Activated CD4-positive, alpha-beta T cell treated with anti-CD3 and anti-CD28 coated beads for 36 hours (primary cell): Measurements from ENCODE around the gene SORBS1. TPM values are rescaled to one million over a fixed set of nuclear protein-coding genes. Genes with fewer than 3 reads are reported as not detected.

Experiments
- ATAC-seq: fragments of 200-7000 bp; cut with Tn5 transposase; one replicate; pipeline ENCODE4 v1.10.0; 2021; ENCODE audit warnings: mild to moderate bottlenecking, moderate library complexity
- CTCF ChIA-PET: fragments of 350-600 bp; sonication (Branson Sonifier 250); formaldehyde crosslinking; loops from one replicate; lab custom pipeline; 2021; ENCODE audit warnings: antibody characterized with exemption; lab: Charles Lee
- POLR2A ChIA-PET: fragments of 350-600 bp; sonication (Branson Sonifier 250); formaldehyde crosslinking; loops from one replicate; lab custom pipeline; 2021; ENCODE audit warnings: antibody characterized with exemption, inconsistent platforms; lab: Charles Lee
- DNase-seq: peaks from one replicate; pipeline ENCODE4 v3.0.0-alpha.2; 2020
- H3K27ac Mint-ChIP-seq: one replicate; pipeline ENCODE4 v1.8.0; 2021; ENCODE audit warnings: mixed read lengths
- H3K27me3 Mint-ChIP-seq: one replicate; pipeline ENCODE4 v1.8.0; 2021; ENCODE audit warnings: mixed read lengths
- H3K36me3 Mint-ChIP-seq: one replicate; pipeline ENCODE4 v1.8.0; 2021; ENCODE audit warnings: low read depth, mixed read lengths
- H3K4me1 Mint-ChIP-seq: one replicate; pipeline ENCODE4 v1.8.0; 2021; ENCODE audit warnings: mixed read lengths
- H3K4me3 Mint-ChIP-seq: one replicate; pipeline ENCODE4 v1.8.0; 2021; ENCODE audit warnings: mild to moderate bottlenecking, moderate library complexity, mixed read lengths
- H3K9me3 Mint-ChIP-seq: one replicate; pipeline ENCODE4 v1.8.0; 2021; ENCODE audit warnings: low read depth, mixed read lengths
- intact Hi-C, 2 experiments: fragments of 100-400 bp; cut with DNase I in 1 of 2; cut with micrococcal nuclease in 1 of 2; formaldehyde crosslinking; loops; one replicate each; pipeline versions ENCODE4 v1.14.2 to v1.15.1; 2022 to 2024; cut with DNase I, micrococcal nuclease
- total RNA-seq, 2 experiments: library from RNA; stranded (reverse); gene quantifications; one replicate each; pipeline ENCODE4 v1.2.3, GENCODE V29; 2021

The SORBS1 gene
- total RNA-seq, 2 experiments from 2014 or later = 0.69 to 1.0 TPM

DNA sequence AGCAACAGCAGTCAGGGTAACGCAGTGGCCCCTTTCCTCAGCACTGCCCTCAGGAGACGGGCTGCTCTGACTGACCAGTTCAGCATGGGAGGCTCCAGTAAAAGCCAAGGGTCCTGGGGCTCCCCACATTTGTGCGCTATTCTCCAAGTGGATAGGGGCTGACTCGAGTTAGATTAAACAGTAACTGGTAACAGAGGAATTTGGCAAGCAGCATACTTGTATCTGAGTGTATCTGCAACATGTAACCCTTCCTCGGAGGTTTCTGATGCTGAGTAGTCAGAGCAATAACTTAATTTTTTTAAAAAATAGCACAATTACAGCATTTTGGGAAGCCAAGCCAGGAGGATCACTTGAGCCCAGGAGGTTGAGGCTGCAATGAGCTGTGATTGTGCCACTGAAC, 22.8 kb downstream of the SORBS1 start:
- no peaks in the 10 kb centered on the region for H3K4me1 Mint-ChIP-seq
- H3K4me3 Mint-ChIP-seq = no peak overlapping the region
- ChIA-PET POLR2A (no interaction called here), CTCF (interaction anchor here (0.6 kb wide), 1 partner anchor 16 kb away, joined by 3 read pairs; no protein-coding TSS in a partner anchor)
- no peak for DNase-seq
- H3K27ac Mint-ChIP-seq = no peak overlapping the region
- no peaks in the 10 kb centered on the region for H3K27me3 Mint-ChIP-seq
- H3K36me3 Mint-ChIP-seq = no peaks in the 10 kb centered on the region
- H3K9me3 Mint-ChIP-seq = no peaks in the 10 kb centered on the region
- intact Hi-C loops = no loop called here
- no peak for ATAC-seq

DNA sequence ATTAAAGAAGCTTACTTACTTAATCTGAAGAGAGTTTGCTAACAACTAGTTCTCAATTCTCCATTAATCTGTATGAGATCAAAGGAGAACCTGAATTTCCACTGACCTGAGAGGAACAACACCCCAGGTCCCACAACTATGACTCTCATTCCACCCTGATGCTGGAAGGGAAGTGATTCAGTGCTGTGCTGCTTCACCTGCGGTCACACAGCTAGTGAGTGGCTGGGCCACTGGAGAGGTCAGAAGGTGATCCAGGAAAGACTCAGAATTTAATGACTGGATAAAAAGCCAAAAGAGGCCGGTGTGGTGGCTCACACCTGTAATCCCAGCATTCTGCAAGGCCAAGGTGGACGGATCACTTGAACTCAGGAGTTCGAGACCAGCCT, 23.6 kb downstream of the SORBS1 start:
- no peak for DNase-seq
- Mint-ChIP-seq H3K27ac (no peak overlapping the region), H3K4me3 (no peak overlapping the region), H3K36me3 (no peaks in the 10 kb centered on the region), H3K9me3 (no peaks in the 10 kb centered on the region), H3K27me3 (no peaks in the 10 kb centered on the region), H3K4me1 (no peaks in the 10 kb centered on the region)
- ATAC-seq = no peak
- POLR2A ChIA-PET = no interaction called here
- CTCF ChIA-PET = no interaction called here
- intact Hi-C loops = no loop called here

DNA sequence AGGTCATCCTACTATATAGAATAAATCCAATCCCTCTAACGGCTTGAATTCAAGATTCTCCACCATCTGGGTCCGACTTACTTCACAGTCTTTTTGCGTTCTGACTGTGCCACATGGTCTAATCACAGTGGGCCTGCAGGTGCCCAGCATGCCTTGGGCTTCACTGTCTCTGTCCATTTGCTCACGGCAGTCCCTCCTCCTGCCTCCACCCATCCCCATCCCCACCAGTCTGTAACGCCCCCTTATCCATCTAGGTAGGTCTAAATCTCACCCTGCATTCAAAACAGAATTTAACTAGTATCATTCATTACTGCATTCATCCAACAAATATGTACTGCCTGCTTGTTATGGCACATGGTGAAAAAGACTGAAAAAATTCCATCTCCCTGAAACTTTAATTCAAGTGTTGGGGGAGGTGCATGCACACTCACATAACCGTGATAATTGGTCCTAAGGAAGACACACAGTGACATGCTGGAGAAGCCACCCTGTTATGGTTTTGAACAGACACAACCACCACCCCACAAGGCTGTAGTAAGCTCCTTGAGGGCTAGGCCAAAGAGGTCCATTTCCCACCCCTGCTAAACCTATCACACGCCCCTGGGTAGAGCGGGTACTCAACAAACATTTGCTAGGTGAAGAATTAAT, 24.2 kb downstream of the SORBS1 start:
- no peaks in the 10 kb centered on the region for H3K27me3 Mint-ChIP-seq
- DNase-seq (no peak), ATAC-seq (no peak)
- no peaks in the 10 kb centered on the region for H3K4me1 Mint-ChIP-seq
- H3K36me3 Mint-ChIP-seq = no peaks in the 10 kb centered on the region
- no peak overlapping the region for H3K4me3 Mint-ChIP-seq
- no peaks in the 10 kb centered on the region for H3K9me3 Mint-ChIP-seq
- ChIA-PET POLR2A (no interaction called here), CTCF (no interaction called here)
- no peak overlapping the region for H3K27ac Mint-ChIP-seq
- intact Hi-C loops = no loop called here

DNA sequence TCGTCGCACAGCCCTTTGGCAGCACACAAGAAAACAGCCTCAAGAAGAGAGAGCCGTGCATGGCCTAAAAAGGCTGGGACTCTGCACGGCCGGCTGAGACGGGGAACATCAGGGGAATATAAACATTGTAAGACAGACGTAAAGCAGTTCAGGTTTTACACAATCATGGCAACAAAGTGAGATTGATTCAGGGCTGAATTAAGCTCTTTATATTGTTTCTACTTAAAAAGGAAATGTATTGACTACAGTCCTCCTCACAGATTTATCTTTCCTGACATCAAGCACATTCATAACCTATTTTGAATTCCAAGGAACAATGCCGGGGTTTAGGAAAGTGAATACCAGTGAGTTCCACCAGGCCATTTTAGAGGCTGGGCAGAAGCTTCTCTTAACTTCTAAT, 25.2 kb downstream of the SORBS1 start:
- DNase-seq = no peak
- no peaks in the 10 kb centered on the region for H3K9me3 Mint-ChIP-seq
- H3K27ac Mint-ChIP-seq = no peak overlapping the region
- intact Hi-C loops = no loop called here
- H3K27me3 Mint-ChIP-seq = no peaks in the 10 kb centered on the region
- H3K36me3 Mint-ChIP-seq = no peaks in the 10 kb centered on the region
- ATAC-seq = no peak
- POLR2A ChIA-PET = no interaction called here
- CTCF ChIA-PET = no interaction called here
- H3K4me3 Mint-ChIP-seq = no peak overlapping the region
- no peaks in the 10 kb centered on the region for H3K4me1 Mint-ChIP-seq

DNA sequence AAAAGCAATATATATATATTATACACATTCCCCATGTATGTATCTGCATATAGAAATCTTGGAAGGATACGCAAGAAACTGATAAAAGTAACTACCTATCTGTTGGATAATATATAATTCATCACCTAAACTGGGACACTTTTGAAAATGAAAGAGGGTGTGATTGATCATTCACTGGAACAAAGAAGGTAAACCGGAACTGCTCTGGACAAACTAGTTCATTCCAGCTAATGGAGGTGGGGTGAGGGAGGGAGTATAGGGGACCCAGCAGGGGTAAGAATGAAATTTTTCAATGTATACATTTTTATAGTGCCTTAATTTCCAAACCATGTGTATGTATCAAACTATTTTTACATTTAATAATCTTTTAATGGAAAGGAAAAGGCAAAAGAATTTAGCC, 25.6 kb downstream of the SORBS1 start:
- no peak for ATAC-seq
- no peaks in the 10 kb centered on the region for H3K4me1 Mint-ChIP-seq
- H3K27ac Mint-ChIP-seq = no peak overlapping the region
- intact Hi-C loops = no loop called here
- H3K4me3 Mint-ChIP-seq = no peak overlapping the region
- ChIA-PET POLR2A (no interaction called here), CTCF (no interaction called here)
- H3K36me3 Mint-ChIP-seq = no peaks in the 10 kb centered on the region
- no peaks in the 10 kb centered on the region for H3K9me3 Mint-ChIP-seq
- peaks cover 2% of the 10 kb centered on the region for H3K27me3 Mint-ChIP-seq
- DNase-seq = no peak

DNA sequence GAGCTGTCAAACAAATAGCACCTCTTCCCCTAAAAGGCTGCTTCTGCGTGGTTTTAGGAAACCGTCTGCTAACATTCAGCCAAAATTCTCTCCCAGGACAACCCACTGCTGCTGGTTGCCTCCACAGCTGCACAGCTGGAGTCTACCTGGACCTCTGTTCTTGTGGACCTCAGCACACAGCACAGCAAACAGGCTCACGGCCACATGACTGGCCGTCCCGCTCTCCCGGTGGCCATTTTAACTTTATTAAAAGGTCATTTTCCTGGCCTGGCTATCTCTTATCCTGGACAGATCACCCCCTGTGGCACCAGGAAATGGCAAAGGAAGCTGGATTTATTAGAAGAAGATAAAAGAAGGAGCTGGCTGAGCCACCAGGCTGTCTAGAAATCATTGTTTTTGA, 27.6 kb downstream of the SORBS1 start:
- intact Hi-C loops = no loop called here
- POLR2A ChIA-PET = interaction anchor here (0.6 kb wide), 1 partner anchor 1529 kb away, joined by 7 read pairs; no protein-coding TSS in a partner anchor
- CTCF ChIA-PET = interaction anchor here (0.6 kb wide), 1 partner anchor 90 kb away, joined by 3 read pairs; no protein-coding TSS in a partner anchor
- Mint-ChIP-seq H3K36me3 (no peaks in the 10 kb centered on the region), H3K4me3 (no peak overlapping the region), H3K27me3 (peaks cover 6% of the 10 kb centered on the region), H3K4me1 (peaks cover 6% of the 10 kb centered on the region), H3K27ac (no peak overlapping the region), H3K9me3 (no peaks in the 10 kb centered on the region)
- ATAC-seq = no peak
- DNase-seq = no peak

DNA sequence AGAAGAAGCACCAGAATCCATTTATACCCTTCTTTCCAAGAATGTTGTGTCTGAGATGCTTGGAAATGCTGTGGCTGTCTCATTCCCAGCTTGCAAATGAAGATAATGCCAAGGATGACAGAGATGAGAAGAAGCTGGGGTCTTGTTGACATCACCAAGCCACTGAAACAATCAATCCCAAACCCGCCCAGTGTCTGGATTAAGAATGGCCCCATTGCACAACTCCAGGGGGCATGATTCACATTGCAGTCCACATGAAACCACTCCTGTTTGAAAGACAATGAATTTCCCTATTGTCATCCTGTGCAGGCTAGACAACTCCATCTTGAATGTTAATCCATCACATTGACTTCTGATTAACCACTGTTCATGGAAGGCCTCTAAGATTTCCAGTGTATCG, 28.6 kb downstream of the SORBS1 start:
- H3K9me3 Mint-ChIP-seq = no peaks in the 10 kb centered on the region

DNA sequence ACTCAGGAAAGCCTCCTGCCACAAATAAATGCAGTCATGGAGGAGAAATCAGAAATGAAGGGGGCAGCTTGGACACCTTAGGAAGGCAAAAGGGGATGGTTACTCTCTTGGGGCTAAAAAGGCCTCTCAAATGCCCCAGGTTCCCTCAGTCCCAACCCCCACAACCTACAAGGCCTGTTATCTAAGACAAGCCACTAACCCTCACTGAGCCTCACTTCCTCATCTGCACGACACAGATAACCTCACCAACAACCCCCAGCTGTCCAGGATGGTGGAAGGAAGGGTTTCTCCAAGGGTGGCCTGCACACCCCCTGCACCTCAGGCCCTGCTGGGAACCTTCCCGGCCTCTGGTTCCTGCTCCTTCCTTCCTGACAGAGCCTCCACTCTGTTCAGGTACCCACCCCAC, 29.2 kb downstream of the SORBS1 start:
- peaks cover 6% of the 10 kb centered on the region for H3K4me1 Mint-ChIP-seq
- no peak overlapping the region for H3K4me3 Mint-ChIP-seq
- CTCF ChIA-PET = no interaction called here
- H3K27me3 Mint-ChIP-seq = peaks cover 10% of the 10 kb centered on the region
- no peaks in the 10 kb centered on the region for H3K36me3 Mint-ChIP-seq
- no peak for DNase-seq
- POLR2A ChIA-PET = no interaction called here
- no peak overlapping the region for H3K27ac Mint-ChIP-seq
- no peak for ATAC-seq
- intact Hi-C loops = no loop called here
- no peaks in the 10 kb centered on the region for H3K9me3 Mint-ChIP-seq

More for the DNA sequence above, 28.6 kb downstream of the SORBS1 start:
- H3K27me3 Mint-ChIP-seq = peaks cover 8% of the 10 kb centered on the region
- H3K4me1 Mint-ChIP-seq = peaks cover 6% of the 10 kb centered on the region
- CTCF ChIA-PET = no interaction called here
- POLR2A ChIA-PET = no interaction called here
- no peaks in the 10 kb centered on the region for H3K36me3 Mint-ChIP-seq
- ATAC-seq (no peak), DNase-seq (no peak)
- H3K27ac Mint-ChIP-seq = no peak overlapping the region
- intact Hi-C loops = no loop called here
- H3K4me3 Mint-ChIP-seq = no peak overlapping the region

DNA sequence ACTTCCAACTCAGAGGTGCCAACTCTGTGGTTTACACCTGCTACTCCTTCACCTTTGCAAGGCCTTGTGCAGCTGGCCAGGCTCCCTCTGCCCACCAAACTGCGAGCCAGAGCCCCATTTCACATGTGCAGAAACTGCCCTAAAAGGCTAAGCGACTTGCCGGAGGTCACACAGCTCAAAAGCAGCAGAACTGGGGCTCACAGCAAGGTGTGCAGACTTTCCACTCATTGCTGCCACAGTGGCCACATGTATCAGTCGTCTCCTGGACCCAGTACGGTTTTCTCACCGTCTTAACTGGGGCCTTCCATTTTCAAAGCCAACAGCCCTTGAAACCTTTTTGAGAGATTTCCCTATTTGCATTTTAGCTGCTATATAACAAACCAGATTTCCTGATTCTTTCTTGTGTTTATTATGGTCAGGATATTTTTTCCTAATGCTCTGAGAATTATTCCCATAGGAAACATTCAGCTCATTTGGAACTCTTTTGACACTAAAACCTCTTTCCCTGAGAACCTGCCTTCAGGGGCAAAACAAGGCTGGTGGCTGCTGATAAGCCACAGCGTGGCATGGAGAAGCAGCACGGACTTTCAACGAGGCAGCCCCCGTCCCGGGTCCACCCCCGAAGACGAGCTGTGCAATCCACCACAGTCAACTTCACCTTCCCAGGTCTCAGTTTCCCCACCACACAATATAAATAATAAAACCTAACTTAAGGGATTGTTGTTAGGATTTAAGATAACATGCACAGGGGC, 29.9 kb downstream of the SORBS1 start:
- ATAC-seq (no peak), DNase-seq (no peak)
- Mint-ChIP-seq H3K27ac (no peak overlapping the region), H3K36me3 (no peaks in the 10 kb centered on the region), H3K4me3 (no peak overlapping the region), H3K4me1 (peaks cover 6% of the 10 kb centered on the region), H3K9me3 (no peaks in the 10 kb centered on the region), H3K27me3 (peaks cover 13% of the 10 kb centered on the region)
- intact Hi-C loops = no loop called here
- ChIA-PET POLR2A (no interaction called here), CTCF (interaction anchor here (0.8 kb wide), 1 partner anchor 102 kb away, joined by 3 read pairs; no protein-coding TSS in a partner anchor)

DNA sequence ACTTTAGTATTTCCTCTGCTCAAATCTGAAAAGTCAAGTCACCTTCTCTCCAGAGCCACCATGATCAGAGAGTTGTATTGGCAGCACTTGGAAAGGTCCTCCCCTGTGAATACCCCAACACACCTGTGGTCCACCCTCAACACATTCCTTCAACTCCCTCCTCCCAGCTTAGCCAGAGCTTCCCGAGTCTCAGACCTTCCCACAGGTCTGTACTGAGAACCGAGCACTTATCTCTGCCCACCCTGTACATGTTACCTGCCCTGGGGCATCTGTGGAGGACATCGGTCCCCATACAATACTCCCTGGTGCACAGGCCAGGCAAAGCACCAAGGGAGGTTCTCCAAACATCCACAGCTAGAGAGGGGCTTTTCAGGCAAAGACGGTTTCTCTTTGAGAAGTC, 30.6 kb downstream of the SORBS1 start:
- no peak for ATAC-seq
- ChIA-PET POLR2A (no interaction called here), CTCF (interaction anchor here (0.6 to 0.8 kb wide), 2 partner anchors 101 to 128 kb away, joined by 3 read pairs; no protein-coding TSS in a partner anchor)
- H3K27ac Mint-ChIP-seq = no peak overlapping the region
- H3K9me3 Mint-ChIP-seq = no peaks in the 10 kb centered on the region
- no peaks in the 10 kb centered on the region for H3K36me3 Mint-ChIP-seq
- intact Hi-C loops = no loop called here
- H3K4me3 Mint-ChIP-seq = no peak overlapping the region
- DNase-seq = no peak
- H3K27me3 Mint-ChIP-seq = peaks cover 13% of the 10 kb centered on the region
- H3K4me1 Mint-ChIP-seq = peaks cover 6% of the 10 kb centered on the region

DNA sequence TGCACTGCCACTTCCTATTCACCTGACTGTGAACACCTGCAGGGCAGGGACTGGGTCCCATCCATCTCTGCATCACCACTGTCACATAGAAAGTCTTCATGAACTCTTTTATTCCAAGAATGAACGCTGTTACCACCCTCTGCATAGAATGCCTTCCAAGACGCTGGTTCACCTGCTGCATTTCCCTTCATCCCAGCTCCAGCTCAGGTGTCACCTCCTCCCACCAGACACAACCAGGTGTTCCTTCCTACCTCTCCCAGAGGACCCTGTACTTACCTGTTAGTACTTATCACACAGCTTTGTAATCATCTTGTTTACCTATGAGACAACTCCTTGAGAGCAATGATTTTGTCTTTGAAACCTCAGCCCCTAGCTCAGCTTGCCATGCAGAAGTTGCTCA, 31.1 kb downstream of the SORBS1 start:
- ATAC-seq (no peak), DNase-seq (no peak)
- intact Hi-C loops = no loop called here
- H3K9me3 Mint-ChIP-seq = no peaks in the 10 kb centered on the region
- CTCF ChIA-PET = interaction anchor here (0.6 kb wide), 1 partner anchor 127 kb away, joined by 3 read pairs; no protein-coding TSS in a partner anchor
- no peak overlapping the region for H3K27ac Mint-ChIP-seq
- POLR2A ChIA-PET = no interaction called here
- H3K36me3 Mint-ChIP-seq = no peaks in the 10 kb centered on the region
- H3K4me1 Mint-ChIP-seq = peaks cover 6% of the 10 kb centered on the region
- peaks cover 13% of the 10 kb centered on the region for H3K27me3 Mint-ChIP-seq
- no peak overlapping the region for H3K4me3 Mint-ChIP-seq

DNA sequence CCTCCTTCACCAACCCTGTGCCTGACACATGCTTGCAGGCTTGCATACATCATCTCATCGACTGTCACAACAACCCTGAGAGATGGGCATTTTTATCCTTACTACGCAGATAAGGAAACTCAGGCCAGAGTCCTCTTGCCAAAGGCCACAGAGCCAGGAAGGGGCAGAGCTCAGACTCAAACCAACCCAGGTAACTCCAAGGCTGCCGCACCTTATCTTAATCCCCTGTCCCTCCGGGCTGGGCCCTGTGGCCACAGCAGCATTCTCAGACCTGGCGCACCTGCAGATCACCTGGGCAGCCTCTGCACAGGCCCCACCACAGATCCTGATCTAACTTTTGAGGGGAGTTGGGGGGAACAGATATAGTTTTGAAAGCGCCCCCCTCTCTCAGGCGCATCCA, 35.1 kb downstream of the SORBS1 start:
- H3K4me3 Mint-ChIP-seq = no peak overlapping the region
- H3K27ac Mint-ChIP-seq = no peak overlapping the region
- DNase-seq (no peak), ATAC-seq (no peak)
- peaks cover 6% of the 10 kb centered on the region for H3K4me1 Mint-ChIP-seq
- no peaks in the 10 kb centered on the region for H3K36me3 Mint-ChIP-seq
- peaks cover 15% of the 10 kb centered on the region for H3K27me3 Mint-ChIP-seq
- H3K9me3 Mint-ChIP-seq = no peaks in the 10 kb centered on the region
- intact Hi-C loops = loop anchor here in 1 of 2 experiments (10.0 kb wide), 1 partner anchor 79 kb away; no protein-coding TSS in a partner anchor
- ChIA-PET CTCF (no interaction called here), POLR2A (no interaction called here)
